ENCODE results near the gene PLCL2. TPM values are rescaled to one million over a fixed set of nuclear protein-coding genes. Genes with fewer than 3 reads are reported as not detected.
"Not testable (repeated sequence)": the region's sequence is repeated elsewhere in the genome, so short reads cannot be mapped to it uniquely, and the experiment has no call there.

The PLCL2 gene
- total RNA-seq, 2 experiments from 2014 or later = 53.2 to 58.0 TPM

DNA sequence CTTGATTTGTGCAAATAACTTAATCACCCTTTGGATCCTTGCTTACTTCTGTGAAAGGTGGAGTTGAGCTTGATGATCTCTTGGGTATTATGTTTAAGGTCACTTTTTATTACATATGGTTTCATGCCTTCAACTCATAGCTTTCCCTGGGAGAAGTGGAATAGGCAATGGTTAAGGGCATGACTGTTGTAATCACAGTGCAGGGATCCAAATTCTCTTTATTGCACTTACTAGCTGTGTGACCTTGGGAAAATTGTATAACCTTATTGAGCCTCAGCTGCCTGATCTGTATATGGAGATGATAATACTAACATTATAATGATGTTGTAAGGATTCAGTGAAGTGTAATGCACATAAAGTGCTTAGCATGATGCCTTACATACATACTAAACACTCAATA lies 59.1 kb downstream of the PLCL2 start:
- H3K4me3 Mint-ChIP-seq = no peak overlapping the region
- POLR2A ChIA-PET = no interaction called here
- no peak for ATAC-seq (ENCODE audit: low read depth)
- no peak for DNase-seq
- H3K4me1 Mint-ChIP-seq = peaks cover 31% of the 10 kb centered on the region
- peaks cover 3% of the 10 kb centered on the region for H3K9me3 Mint-ChIP-seq
- no peaks in the 10 kb centered on the region for H3K27me3 Mint-ChIP-seq
- no peak overlapping the region for H3K27ac Mint-ChIP-seq
- H3K36me3 Mint-ChIP-seq = peaks cover 21% of the 10 kb centered on the region

DNA sequence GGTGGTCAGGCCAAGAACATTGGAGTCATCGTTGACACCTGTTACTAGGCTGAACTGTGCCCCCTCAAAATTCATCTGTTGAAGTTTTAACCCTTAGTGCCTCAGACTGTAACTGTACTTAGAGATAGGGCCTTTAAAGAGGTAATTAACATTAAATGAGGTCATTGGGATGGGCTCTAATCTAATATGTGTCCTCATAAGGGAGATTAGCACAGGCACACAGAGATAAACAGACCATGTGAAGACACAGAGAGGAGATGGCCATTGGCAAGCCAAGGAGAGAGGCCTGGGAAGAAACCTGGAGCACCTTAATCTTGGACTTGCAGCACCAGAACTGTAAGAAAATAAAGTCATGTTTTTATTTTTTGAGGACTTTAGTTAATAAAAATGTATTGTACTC lies 59.6 kb downstream of the PLCL2 start:
- ATAC-seq (ENCODE audit: low read depth) = no peak
- POLR2A ChIA-PET = no interaction called here
- Mint-ChIP-seq H3K4me1 (peaks cover 29% of the 10 kb centered on the region), H3K4me3 (no peak overlapping the region), H3K36me3 (peaks cover 21% of the 10 kb centered on the region), H3K27me3 (no peaks in the 10 kb centered on the region), H3K9me3 (peaks cover 3% of the 10 kb centered on the region), H3K27ac (no peak overlapping the region)
- no peak for DNase-seq

DNA sequence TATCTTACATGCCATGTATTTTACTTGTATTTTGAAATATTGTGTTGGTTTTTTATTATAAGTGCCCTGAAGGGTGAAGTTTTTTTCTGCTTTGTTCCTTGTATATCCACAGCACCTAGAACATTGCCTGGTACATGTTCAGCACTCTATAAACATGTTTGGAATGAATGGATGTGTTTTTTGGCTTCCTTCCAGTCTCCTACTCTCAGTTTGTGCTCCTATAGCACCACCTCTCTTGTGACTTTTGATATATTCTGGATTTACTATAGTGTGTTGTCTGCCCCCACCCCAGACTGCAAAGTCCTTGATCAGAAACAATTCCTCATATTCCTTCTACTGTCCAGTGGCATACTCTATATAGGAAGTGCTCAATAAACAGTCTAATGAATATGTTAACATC lies 60.6 kb downstream of the PLCL2 start:
- ATAC-seq (ENCODE audit: low read depth) = no peak
- POLR2A ChIA-PET = no interaction called here

DNA sequence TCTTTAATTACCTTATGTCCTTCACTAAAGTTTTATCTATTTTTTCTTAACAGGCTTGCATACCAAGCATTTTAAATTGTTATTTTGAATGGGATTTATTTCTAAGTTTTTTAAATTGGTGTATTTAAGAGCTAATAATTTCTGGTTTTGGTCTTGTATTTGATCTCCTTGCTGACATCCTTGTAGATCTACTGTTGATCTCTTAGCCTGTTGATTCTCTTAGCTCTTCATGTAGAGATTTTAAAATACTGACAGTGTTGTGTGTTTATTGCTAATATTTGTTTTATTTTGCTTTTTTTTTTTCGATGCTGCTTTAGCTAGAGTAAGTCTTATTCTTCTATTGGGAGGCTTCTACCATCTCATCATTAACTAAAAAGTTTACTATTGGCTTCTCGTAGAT lies 65.5 kb downstream of the PLCL2 start:
- no peaks in the 10 kb centered on the region for H3K27me3 Mint-ChIP-seq
- H3K4me3 Mint-ChIP-seq = no peak overlapping the region
- peaks cover 3% of the 10 kb centered on the region for H3K9me3 Mint-ChIP-seq
- POLR2A ChIA-PET = no interaction called here
- peaks cover 19% of the 10 kb centered on the region for H3K4me1 Mint-ChIP-seq
- H3K27ac Mint-ChIP-seq = no peak overlapping the region
- H3K36me3 Mint-ChIP-seq = peaks cover 16% of the 10 kb centered on the region
- no peak for DNase-seq
- ATAC-seq (ENCODE audit: low read depth) = no peak

More for the DNA sequence above, 60.6 kb downstream of the PLCL2 start:
- Mint-ChIP-seq H3K9me3 (peaks cover 3% of the 10 kb centered on the region), H3K27ac (no peak overlapping the region), H3K4me3 (no peak overlapping the region), H3K27me3 (no peaks in the 10 kb centered on the region), H3K36me3 (peaks cover 20% of the 10 kb centered on the region), H3K4me1 (peaks cover 26% of the 10 kb centered on the region)
- no peak for DNase-seq

DNA sequence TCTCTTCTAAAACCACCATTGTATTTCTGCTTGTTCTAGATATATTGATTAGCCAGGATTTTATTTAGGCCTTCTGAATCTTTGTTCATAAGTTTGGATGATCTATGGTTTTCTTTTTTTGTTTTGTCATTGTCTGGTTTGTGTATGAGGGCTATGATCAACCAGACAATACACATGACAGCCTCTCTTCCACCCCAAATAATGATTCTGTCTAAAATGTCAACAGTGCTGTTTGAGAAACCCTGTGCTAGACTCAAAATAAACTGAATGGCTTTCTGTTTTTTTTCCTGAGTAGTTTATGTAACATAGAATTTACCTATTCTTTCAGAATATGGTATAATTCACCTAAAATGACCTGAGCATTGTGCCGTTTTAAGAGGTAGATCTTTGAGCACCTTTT lies 66.1 kb downstream of the PLCL2 start:
- Mint-ChIP-seq H3K4me1 (peaks cover 15% of the 10 kb centered on the region), H3K9me3 (peaks cover 2% of the 10 kb centered on the region), H3K27me3 (no peaks in the 10 kb centered on the region), H3K36me3 (peaks cover 10% of the 10 kb centered on the region), H3K27ac (no peak overlapping the region), H3K4me3 (no peak overlapping the region)
- DNase-seq (no peak), ATAC-seq (ENCODE audit: low read depth) (no peak)
- POLR2A ChIA-PET = no interaction called here

DNA sequence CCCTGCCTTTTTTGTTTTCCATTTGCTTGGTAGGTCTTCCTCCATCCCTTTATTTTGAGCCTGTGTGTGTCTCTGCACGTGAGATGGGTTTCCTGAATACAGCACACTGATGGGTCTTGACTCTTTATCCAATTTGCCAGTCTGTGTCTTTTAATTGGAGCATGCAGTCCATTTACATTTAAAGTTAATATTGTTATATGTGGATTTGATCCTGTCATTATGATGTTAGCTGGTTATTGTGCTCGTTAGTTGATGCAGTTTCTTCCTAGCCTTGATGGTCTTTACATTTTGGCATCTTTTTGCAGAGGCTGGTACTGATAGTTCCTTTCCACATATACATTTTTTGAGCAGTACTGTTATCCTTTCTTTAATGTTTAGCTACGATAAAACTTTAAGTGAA lies 73.1 kb downstream of the PLCL2 start:
- H3K36me3 Mint-ChIP-seq = peaks cover 28% of the 10 kb centered on the region
- H3K27me3 Mint-ChIP-seq, H3K4me1 Mint-ChIP-seq: not testable (repeated sequence)

DNA sequence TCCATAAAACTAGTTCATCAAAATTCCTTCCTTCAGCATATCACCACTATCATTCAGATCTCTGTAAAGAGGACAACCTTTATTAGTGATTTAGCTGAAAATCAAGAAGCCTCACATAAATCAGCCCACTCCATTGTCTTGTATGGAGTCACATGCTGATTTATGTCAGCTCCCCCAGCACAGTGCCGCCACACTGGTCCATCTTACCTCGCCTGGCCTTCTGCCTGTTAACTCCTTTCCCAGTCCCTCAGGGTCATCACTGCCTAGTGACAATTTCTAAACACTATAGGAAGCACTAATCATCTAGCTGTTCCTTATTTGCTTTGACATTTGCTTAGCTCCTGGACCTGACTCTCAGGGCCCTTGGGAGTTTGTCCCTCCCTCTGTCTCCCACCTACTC lies 75.4 kb downstream of the PLCL2 start:
- Mint-ChIP-seq H3K4me1 (no peaks in the 10 kb centered on the region), H3K27ac (no peak overlapping the region)

More for the DNA sequence above, 73.1 kb downstream of the PLCL2 start:
- H3K9me3 Mint-ChIP-seq = peaks cover 11% of the 10 kb centered on the region
- H3K4me3 Mint-ChIP-seq; DNase-seq; H3K27ac Mint-ChIP-seq; ATAC-seq (ENCODE audit: low read depth); POLR2A ChIA-PET: not testable (repeated sequence)

DNA sequence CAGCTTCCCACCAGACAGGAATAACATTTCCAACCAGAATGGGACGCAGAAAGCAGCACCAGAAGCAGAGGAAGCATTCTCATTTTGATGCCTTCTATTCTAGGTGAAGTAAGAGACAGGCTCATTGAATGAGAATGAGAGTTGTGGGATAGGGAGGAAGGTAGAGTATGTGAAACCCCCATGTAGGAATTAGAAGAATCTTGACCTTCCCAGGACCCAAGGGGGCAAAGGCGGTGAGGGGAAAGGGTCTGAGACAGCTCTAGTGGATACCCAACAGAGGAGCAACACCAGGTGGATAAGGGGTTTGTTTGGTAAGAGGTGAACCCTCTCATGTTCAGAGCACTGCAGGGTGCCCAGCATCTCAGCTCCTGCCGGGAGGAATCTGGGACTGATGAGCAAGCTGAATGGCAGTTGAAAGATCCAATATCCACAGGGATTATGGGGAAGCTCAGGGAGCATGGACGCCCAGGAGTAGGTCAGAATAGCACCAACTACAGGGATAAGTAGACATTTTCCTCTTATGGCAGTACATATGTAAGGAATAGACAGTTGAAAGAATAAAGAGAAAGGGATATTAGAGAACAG lies 77.0 kb downstream of the PLCL2 start:
- ATAC-seq (ENCODE audit: low read depth) (no peak), DNase-seq (no peak)
- POLR2A ChIA-PET = no interaction called here
- Mint-ChIP-seq H3K4me1 (no peaks in the 10 kb centered on the region), H3K36me3 (peaks cover 36% of the 10 kb centered on the region), H3K27ac (no peak overlapping the region), H3K9me3 (peaks cover 11% of the 10 kb centered on the region), H3K27me3 (no peaks in the 10 kb centered on the region), H3K4me3 (no peak overlapping the region)

More for the DNA sequence above, 75.4 kb downstream of the PLCL2 start:
- peaks cover 33% of the 10 kb centered on the region for H3K36me3 Mint-ChIP-seq
- peaks cover 11% of the 10 kb centered on the region for H3K9me3 Mint-ChIP-seq
- no peaks in the 10 kb centered on the region for H3K27me3 Mint-ChIP-seq
- H3K4me3 Mint-ChIP-seq = no peak overlapping the region
- POLR2A ChIA-PET = no interaction called here
- ATAC-seq (ENCODE audit: low read depth) = no peak
- DNase-seq = no peak

DNA sequence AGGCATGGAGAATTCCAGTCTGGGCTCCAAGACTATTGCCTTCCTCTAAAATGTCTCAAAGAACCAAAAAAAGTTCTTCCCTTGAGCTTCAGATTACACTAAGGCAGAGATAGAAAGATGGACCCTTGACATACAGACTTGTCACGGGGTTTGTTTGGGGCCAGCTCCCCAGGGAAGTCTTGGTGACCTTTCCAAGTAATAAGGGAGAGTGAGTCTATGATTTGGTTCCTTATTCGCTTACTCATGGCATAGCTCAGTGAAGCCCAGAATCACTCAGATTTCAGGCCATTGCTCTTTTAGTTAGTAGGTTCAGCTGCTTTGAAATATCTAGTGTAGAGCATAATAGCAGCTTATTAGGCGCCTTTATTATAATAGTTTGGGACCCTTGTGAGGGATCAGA lies 90.3 kb downstream of the PLCL2 start:
- H3K4me1 Mint-ChIP-seq = peaks cover 2% of the 10 kb centered on the region
- H3K4me3 Mint-ChIP-seq = no peak overlapping the region
- no peaks in the 10 kb centered on the region for H3K27me3 Mint-ChIP-seq
- ATAC-seq (ENCODE audit: low read depth) (no peak), DNase-seq (no peak)
- POLR2A ChIA-PET = no interaction called here
- H3K27ac Mint-ChIP-seq = no peak overlapping the region
- H3K36me3 Mint-ChIP-seq = peaks cover 45% of the 10 kb centered on the region
- H3K9me3 Mint-ChIP-seq = peaks cover 18% of the 10 kb centered on the region

DNA sequence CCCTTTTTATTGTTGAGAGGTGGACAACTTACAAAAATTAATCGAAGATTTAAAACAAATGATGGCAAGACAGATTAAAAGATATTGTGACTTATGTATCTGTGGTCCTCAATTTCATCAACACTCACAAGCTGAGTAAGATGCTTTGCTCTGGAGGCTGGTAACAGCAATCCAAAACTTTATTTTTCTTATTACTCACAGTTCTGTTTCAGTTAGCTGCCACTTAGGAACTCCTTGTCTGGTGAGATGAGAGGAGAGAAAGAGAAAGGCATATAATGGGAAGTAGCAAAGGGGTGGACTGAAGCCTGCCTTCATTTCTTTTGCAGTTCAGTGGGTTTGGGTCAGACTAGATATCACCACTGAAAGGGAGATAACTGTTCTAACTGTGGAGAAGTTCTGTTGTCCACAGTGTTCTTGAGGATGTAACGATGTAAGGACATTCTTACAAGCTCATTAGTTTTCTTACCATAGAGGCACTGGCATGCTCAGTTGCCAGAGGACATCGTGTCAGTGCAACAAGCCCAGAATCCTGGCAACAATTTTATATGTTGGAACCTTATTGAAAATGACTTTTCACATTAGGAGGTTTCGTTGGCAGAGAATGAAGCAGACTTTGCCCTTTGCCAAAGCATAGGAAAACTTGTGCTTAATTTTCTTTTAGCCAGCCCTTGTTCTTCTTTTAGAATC lies 93.6 kb downstream of the PLCL2 start:
- H3K4me3 Mint-ChIP-seq = no peak overlapping the region
- POLR2A ChIA-PET = no interaction called here
- H3K36me3 Mint-ChIP-seq = peaks cover 39% of the 10 kb centered on the region
- DNase-seq (no peak), ATAC-seq (ENCODE audit: low read depth) (no peak)
- H3K27ac Mint-ChIP-seq = no peak overlapping the region
- H3K27me3 Mint-ChIP-seq = no peaks in the 10 kb centered on the region
- H3K9me3 Mint-ChIP-seq = peaks cover 11% of the 10 kb centered on the region
- H3K4me1 Mint-ChIP-seq = peaks cover 2% of the 10 kb centered on the region

DNA sequence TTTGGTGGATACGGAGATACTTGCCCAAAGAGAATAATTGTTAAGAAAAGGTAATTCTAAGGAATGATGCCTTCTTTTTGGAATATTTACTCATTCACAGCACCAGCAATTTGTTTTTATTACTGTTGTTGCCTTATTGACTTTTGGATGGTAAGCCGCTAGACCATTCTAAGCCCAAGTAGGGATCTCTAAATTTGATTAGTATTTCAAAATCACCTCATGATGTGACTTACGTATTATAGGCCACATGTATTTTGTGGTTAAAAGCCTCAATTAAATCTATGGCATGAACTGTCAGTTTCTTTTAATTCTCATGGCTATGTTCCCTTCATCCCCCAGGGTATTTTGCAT lies 94.1 kb downstream of the PLCL2 start:
- ATAC-seq (ENCODE audit: low read depth) (no peak), DNase-seq (no peak)
- peaks cover 35% of the 10 kb centered on the region for H3K36me3 Mint-ChIP-seq
- POLR2A ChIA-PET = no interaction called here
- H3K4me1 Mint-ChIP-seq = peaks cover under 1% of the 10 kb centered on the region
- peaks cover 9% of the 10 kb centered on the region for H3K9me3 Mint-ChIP-seq
- H3K4me3 Mint-ChIP-seq = no peak overlapping the region
- H3K27me3 Mint-ChIP-seq = no peaks in the 10 kb centered on the region
- H3K27ac Mint-ChIP-seq = no peak overlapping the region

DNA sequence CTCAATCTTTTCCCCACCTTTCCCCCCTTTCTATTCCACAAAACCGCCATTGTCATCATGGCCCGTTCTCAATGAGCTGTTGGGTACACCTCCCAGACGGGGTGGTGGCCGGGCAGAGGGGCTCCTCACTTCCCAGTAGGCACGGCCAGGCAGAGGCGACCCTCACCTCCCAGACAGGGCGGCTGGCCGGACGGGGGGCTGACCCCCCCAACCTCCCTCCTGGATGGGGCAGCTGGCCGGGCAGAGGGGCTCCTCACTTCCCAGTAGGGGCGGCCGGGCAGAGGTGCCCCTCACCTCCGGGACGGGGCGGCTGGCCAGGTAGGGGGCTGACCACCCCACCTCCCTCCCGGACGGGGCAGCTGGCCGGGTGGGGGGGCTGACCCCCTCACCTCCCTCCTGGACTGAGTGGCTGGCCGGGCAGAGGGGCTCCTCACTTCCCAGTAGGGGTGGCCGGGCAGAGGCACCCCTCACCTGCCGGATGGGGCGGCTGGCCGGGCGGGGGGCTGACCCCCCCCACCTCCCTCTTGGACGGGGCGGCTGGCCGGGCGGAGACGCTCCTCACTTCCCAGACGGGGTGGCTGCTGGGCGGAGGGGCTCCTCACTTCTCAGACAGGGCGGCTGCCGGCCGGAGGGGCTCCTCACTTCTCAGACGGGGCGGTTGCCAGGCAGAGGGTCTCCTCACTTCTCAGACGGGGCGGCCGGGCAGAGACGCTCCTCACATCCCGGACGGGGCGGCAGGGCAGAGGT lies 95.2 kb downstream of the PLCL2 start:
- H3K27ac Mint-ChIP-seq; POLR2A ChIA-PET; H3K27me3 Mint-ChIP-seq; H3K9me3 Mint-ChIP-seq; H3K4me1 Mint-ChIP-seq; ATAC-seq (ENCODE audit: low read depth); H3K4me3 Mint-ChIP-seq; DNase-seq: not testable (repeated sequence)
- peaks cover 31% of the 10 kb centered on the region for H3K36me3 Mint-ChIP-seq

DNA sequence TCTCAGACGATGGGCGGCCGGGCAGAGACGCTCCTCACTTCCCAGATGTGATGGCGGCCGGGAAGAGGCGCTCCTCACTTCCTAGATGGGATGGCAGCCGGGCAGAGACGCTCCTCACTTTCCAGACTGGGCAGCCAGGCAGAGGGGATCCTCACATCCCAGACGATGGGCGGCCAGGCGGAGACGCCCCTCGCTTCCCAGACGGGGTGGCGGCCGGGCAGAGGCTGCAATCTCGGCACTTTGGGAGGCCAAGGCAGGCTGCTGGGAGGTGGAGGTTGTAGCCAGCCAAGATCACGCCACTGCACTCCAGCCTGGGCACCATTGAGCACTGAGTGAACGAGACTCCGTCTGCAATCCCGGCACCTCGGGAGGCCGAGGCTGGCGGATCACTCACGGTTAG lies 95.8 kb downstream of the PLCL2 start:
- H3K4me3 Mint-ChIP-seq; H3K27me3 Mint-ChIP-seq; H3K4me1 Mint-ChIP-seq; DNase-seq; POLR2A ChIA-PET; H3K27ac Mint-ChIP-seq; ATAC-seq (ENCODE audit: low read depth); H3K9me3 Mint-ChIP-seq: not testable (repeated sequence)
- peaks cover 30% of the 10 kb centered on the region for H3K36me3 Mint-ChIP-seq

DNA sequence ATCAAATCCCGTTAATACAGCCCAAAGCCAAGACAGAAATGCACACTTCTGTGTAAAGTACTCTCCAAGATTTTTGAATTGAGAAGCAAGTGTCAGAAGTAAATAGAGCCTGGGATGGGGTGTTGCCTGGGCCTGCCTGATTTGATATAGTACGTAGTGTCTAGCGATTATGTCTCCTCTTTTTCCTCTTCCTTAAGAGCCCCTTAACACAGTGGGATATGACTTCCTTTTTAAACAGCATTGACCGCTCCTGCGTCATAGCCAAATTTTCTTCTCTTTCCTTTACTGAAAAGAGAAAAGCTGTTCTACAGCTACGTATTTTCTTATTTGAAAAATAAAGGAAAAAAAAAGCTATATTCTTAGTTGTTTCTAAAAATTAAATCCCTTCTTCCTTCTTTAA lies 97.7 kb downstream of the PLCL2 start:
- Mint-ChIP-seq H3K9me3 (peaks cover 1% of the 10 kb centered on the region), H3K4me1 (no peaks in the 10 kb centered on the region), H3K4me3 (no peak overlapping the region), H3K36me3 (peaks cover 19% of the 10 kb centered on the region), H3K27ac (no peak overlapping the region), H3K27me3 (no peaks in the 10 kb centered on the region)
- no peak for ATAC-seq (ENCODE audit: low read depth)
- no peak for DNase-seq
- POLR2A ChIA-PET = no interaction called here

All from activated naive CD8-positive, alpha-beta T cell treated with anti-CD3 and anti-CD28 coated beads, Interleukin-2, amount 10 ng/mL, durations not matched to agents 7 days and 5 days (primary cell).